Fibroblast of lung (primary cell): ENCODE measurements around the gene C1QTNF4. TPM values are rescaled to one million over a fixed set of nuclear protein-coding genes. Genes with fewer than 3 reads are reported as not detected.

Source experiments
- DNase-seq, 2 donors: peaks; one replicate each; pipeline versions ENCODE4 v3.0.0 to v3.0.0-alpha.2; 2010; ENCODE audit warnings: low read depth in 2 of 2
- H2AFZ ChIP-seq: 2 replicates; pipeline ENCODE4 v1.5.1; 2012; ENCODE audit warnings: low read length, control low read depth, inconsistent platforms
- H3K27ac ChIP-seq: 2 replicates; pipeline ENCODE4 v1.5.1; 2011; ENCODE audit warnings: low read length, control low read depth; ENCODE audit not compliant: insufficient read depth
- H3K27me3 ChIP-seq: 2 replicates; pipeline ENCODE4 v1.5.1; 2011; ENCODE audit warnings: mild to moderate bottlenecking, low read length; ENCODE audit not compliant: control insufficient read depth, insufficient read depth
- H3K36me3 ChIP-seq: 2 replicates; pipeline ENCODE4 v1.5.1; 2011; ENCODE audit warnings: low read length; ENCODE audit not compliant: control insufficient read depth, insufficient read depth
- H3K4me1 ChIP-seq: 2 replicates; pipeline ENCODE4 v1.5.1; 2011; ENCODE audit warnings: low read length; ENCODE audit not compliant: control insufficient read depth, insufficient read depth; ENCODE audit errors: extremely low read depth
- H3K4me2 ChIP-seq: 2 replicates; pipeline ENCODE4 v1.5.1; 2011; ENCODE audit warnings: low read length, control low read depth; ENCODE audit not compliant: insufficient read depth; ENCODE audit errors: extremely low read depth
- H3K4me3 ChIP-seq, 4 experiments: fragments of 200-600 bp in 1 of 4; sonication (generic) in 1 of 4; replicated peaks in 1 of 4; 2 replicates each; pipeline ENCODE4 v1.5.1; 2011 to 2016; ENCODE audit warnings: low read length in 4 of 4, low read depth in 3 of 4, mild to moderate bottlenecking in 3 of 4, control low read depth in 2 of 4, inconsistent platforms in 1 of 4, mixed read lengths in 1 of 4; ENCODE audit not compliant: insufficient read depth in 1 of 4; ENCODE audit errors: control extremely low read depth in 1 of 4
- H3K79me2 ChIP-seq: 2 replicates; pipeline ENCODE4 v1.5.1; 2012; ENCODE audit warnings: mild to moderate bottlenecking, low read length, inconsistent platforms; ENCODE audit not compliant: control insufficient read depth, insufficient read depth
- H3K9ac ChIP-seq: 2 replicates; pipeline ENCODE4 v1.5.1; 2011; ENCODE audit warnings: mild to moderate bottlenecking, low read length, control low read depth; ENCODE audit not compliant: insufficient read depth
- H3K9me3 ChIP-seq: 2 replicates; pipeline ENCODE4 v1.5.1; 2012; ENCODE audit warnings: low read depth, low read length; ENCODE audit not compliant: control insufficient read depth, insufficient read depth
- H4K20me1 ChIP-seq: 2 replicates; pipeline ENCODE4 v1.5.1; 2011; ENCODE audit warnings: low read length; ENCODE audit not compliant: control insufficient read depth, insufficient read depth; ENCODE audit errors: extremely low read depth
- EZH2 ChIP-seq: IDR thresholded peaks from 2 replicates; pipeline ENCODE4 v1.5.1; 2012; ENCODE audit warnings: low read length, control low read depth, mild to moderate bottlenecking; ENCODE audit errors: missing control alignments
- polyA plus RNA-seq, 2 donors: library from polyadenylated mRNA; depleted of rRNA in 1 of 2; stranded (reverse) in 1 of 2; unstranded in 1 of 2; fragments of >200 nt; gene quantifications; 2 replicates each; pipeline ENCODE4 v1.2.1, GENCODE V29; 2011 to 2012; ENCODE audit warnings: missing spikeins in 1 of 2
- total RNA-seq: library from RNA; depleted of rRNA; stranded (reverse); fragments of >200 nt; gene quantifications from 2 replicates; pipeline ENCODE4 v1.2.1, GENCODE V29; 2014
- TF ChIP-seq, protein P1 (sequence below), 2 donors: IDR thresholded peaks in 1 of 2; conservative IDR thresholded peaks in 1 of 2; 1 replicate in 1 of 2; 2 replicates in 1 of 2; pipeline ENCODE4 v1.5.1; 2011 to 2012; ENCODE audit warnings: low read length in 2 of 2, control low read depth in 1 of 2, inconsistent platforms in 1 of 2, low read depth in 1 of 2, mild to moderate bottlenecking in 1 of 2

Gene C1QTNF4
- total and polyA plus RNA-seq, 2 donors (not counting 1 experiment from before 2014, with no cell fraction given): under 0.01 TPM; not detected in 1

DNA sequence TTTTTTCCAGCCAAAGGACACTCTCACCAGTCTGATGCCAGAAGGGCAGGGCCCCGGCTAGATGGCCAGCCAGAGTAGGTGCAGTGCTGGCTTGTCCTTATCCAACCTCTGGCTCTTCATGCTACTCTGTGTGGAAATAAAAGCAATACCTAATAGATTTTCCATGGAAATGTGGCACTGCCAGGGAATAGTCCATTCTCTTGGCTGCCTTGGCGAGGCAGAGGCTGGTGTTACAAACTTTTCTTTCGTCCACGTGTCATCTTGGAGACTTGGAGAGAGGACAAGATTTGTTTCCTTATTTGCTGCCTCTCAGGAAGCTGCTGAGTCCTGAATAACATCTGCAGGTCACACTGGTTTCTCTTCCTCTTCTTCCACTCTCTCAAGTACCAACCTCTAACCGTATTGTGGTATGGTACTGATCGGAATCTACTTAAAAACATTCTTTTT, 17.2 kb upstream of the C1QTNF4 start:
- H3K36me3 ChIP-seq: no peaks in the 10 kb centered on the region
- H3K9ac ChIP-seq: no peak overlapping the region
- H2AFZ ChIP-seq: no peak overlapping the region
- H3K4me2 ChIP-seq: no peak overlapping the region
- H3K9me3 ChIP-seq: no peaks in the 10 kb centered on the region
- DNase-seq: no peak
- H3K4me3 ChIP-seq: no peak overlapping the region
- TF ChIP-seq, protein P1, sequence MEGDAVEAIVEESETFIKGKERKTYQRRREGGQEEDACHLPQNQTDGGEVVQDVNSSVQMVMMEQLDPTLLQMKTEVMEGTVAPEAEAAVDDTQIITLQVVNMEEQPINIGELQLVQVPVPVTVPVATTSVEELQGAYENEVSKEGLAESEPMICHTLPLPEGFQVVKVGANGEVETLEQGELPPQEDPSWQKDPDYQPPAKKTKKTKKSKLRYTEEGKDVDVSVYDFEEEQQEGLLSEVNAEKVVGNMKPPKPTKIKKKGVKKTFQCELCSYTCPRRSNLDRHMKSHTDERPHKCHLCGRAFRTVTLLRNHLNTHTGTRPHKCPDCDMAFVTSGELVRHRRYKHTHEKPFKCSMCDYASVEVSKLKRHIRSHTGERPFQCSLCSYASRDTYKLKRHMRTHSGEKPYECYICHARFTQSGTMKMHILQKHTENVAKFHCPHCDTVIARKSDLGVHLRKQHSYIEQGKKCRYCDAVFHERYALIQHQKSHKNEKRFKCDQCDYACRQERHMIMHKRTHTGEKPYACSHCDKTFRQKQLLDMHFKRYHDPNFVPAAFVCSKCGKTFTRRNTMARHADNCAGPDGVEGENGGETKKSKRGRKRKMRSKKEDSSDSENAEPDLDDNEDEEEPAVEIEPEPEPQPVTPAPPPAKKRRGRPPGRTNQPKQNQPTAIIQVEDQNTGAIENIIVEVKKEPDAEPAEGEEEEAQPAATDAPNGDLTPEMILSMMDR (conservative IDR thresholded peaks at IDR 0.05 in 1 of 2, IDR thresholded peaks at IDR 0.05 in 1 of 2; ENCODE audit: low read depth in 1 of 2, low read length in 2 of 2): no peak
- no peaks in the 10 kb centered on the region for H3K27me3 ChIP-seq
- no peak overlapping the region for H3K27ac ChIP-seq
- no peaks in the 10 kb centered on the region for H3K79me2 ChIP-seq
- H4K20me1 ChIP-seq: no peaks in the 10 kb centered on the region
- H3K4me1 ChIP-seq: peaks cover 13% of the 10 kb centered on the region

DNA sequence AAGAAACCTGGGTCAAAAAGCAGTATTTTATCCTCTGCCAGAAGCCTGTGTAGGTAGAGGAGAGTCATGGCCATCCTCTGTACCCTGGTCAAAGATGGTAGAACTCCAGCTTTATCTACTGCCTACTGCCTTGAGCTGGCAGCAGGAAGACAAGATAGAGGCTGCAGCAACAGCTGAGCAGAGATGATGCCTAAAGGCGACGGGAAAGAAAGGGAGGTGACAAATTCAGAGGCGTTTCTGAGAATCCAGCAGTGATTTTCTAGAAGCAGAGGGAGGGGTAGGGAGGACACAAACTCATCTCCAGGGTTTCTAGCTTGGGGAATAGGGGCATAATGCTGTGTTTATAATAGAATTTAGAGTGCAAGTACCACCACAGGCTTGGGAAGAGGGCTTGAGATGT, 15.5 kb upstream of the C1QTNF4 start:
- no peaks in the 10 kb centered on the region for H3K79me2 ChIP-seq
- H4K20me1 ChIP-seq: no peaks in the 10 kb centered on the region
- no peak for TF ChIP-seq EZH2
- TF ChIP-seq, protein P1 (conservative IDR thresholded peaks at IDR 0.05 in 1 of 2, IDR thresholded peaks at IDR 0.05 in 1 of 2; ENCODE audit: low read depth in 1 of 2, low read length in 2 of 2): no peak
- H3K27me3 ChIP-seq: no peaks in the 10 kb centered on the region
- peaks cover 13% of the 10 kb centered on the region for H3K4me1 ChIP-seq
- no peak overlapping the region for H3K4me2 ChIP-seq
- H3K27ac ChIP-seq: no peak overlapping the region
- no peaks in the 10 kb centered on the region for H3K9me3 ChIP-seq
- DNase-seq: no peak
- H3K9ac ChIP-seq: no peak overlapping the region
- no peak overlapping the region for H2AFZ ChIP-seq
- no peaks in the 10 kb centered on the region for H3K36me3 ChIP-seq
- no peak overlapping the region for H3K4me3 ChIP-seq

DNA sequence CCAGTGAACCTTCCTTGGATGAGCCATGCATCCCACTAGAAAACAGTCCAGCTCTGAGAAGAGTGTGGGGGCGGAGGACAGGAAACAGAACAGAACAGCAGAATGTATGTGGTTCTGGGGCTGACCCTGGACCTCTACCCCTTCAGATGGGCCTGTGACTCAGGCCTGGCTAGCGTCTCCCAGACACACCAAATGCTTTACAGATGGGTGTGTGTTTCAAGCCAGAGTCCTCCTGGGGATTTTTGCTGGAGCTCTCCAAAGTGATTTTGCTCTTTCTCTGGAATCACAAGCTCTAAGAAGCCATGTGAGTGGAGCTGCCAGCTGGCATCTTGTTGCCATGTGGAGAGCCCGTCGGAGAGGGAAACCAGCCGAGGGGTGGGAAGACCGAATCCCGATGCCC, 13.2 kb upstream of the C1QTNF4 start:
- peak overlapping the region; percentile 48 for H3K4me2 ChIP-seq
- TF ChIP-seq, protein P1 (conservative IDR thresholded peaks at IDR 0.05 in 1 of 2, IDR thresholded peaks at IDR 0.05 in 1 of 2; ENCODE audit: low read depth in 1 of 2, low read length in 2 of 2): no peak
- TF ChIP-seq EZH2: no peak

More for the DNA sequence above, 13.2 kb upstream of the C1QTNF4 start:
- no peaks in the 10 kb centered on the region for H3K9me3 ChIP-seq
- H3K27me3 ChIP-seq: no peaks in the 10 kb centered on the region
- no peak overlapping the region for H2AFZ ChIP-seq
- no peaks in the 10 kb centered on the region for H4K20me1 ChIP-seq
- H3K27ac ChIP-seq: peak overlapping the region; percentile 4
- H3K4me1 ChIP-seq: peaks cover 13% of the 10 kb centered on the region
- no peaks in the 10 kb centered on the region for H3K36me3 ChIP-seq
- DNase-seq: peak; percentile 87 to 96
- no peak overlapping the region for H3K9ac ChIP-seq
- no peak overlapping the region for H3K4me3 ChIP-seq
- H3K79me2 ChIP-seq: no peaks in the 10 kb centered on the region
